Neural cell (in vitro differentiated cells): ENCODE data around the gene PGBD5. TPM values are rescaled to one million over a fixed set of nuclear protein-coding genes. Genes with fewer than 3 reads are reported as not detected.
"Not testable (repeated sequence)": the region's sequence is repeated elsewhere in the genome, so short reads cannot be mapped to it uniquely, and the experiment has no call there.

Experiments used
- H2AFZ ChIP-seq: fragments of 200-600, 300-800 bp; sonication (generic), shearing (Covaris generic); 2 replicates; pipeline ENCODE4 v1.6.0; 2014; ENCODE audit warnings: low read depth, mild to moderate bottlenecking, antibody characterized with exemption, low read length, moderate library complexity
- H3F3A ChIP-seq: fragments of 200-600 bp; shearing (Covaris generic); 2 replicates; pipeline ENCODE4 v1.6.1; 2016; ENCODE audit warnings: mild to moderate bottlenecking, moderate library complexity, mixed read lengths, antibody characterized with exemption, low read length; ENCODE audit not compliant: insufficient read depth, poor library complexity, severe bottlenecking
- H3K27ac ChIP-seq: fragments of 200-600, 300-800 bp; sonication (generic), shearing (Covaris generic); 2 replicates; pipeline ENCODE4 v1.5.1; 2014; ENCODE audit warnings: mild to moderate bottlenecking, low read length, moderate library complexity
- H3K27me3 ChIP-seq: fragments of 300-800, 200-600 bp; sonication (generic), shearing (Covaris generic); 2 replicates; pipeline ENCODE4 v1.6.0; 2014; ENCODE audit warnings: mild to moderate bottlenecking, low read depth, low read length, moderate library complexity; ENCODE audit not compliant: insufficient read depth
- H3K36me3 ChIP-seq: fragments of 300-800, 200-600 bp; sonication (generic), shearing (Covaris generic); 2 replicates; pipeline ENCODE4 v1.5.1; 2014; ENCODE audit warnings: mild to moderate bottlenecking, antibody characterized with exemption, low read length, moderate library complexity; ENCODE audit not compliant: insufficient read depth
- H3K4me2 ChIP-seq: fragments of 300-800, 200-600 bp; sonication (generic), shearing (Covaris generic); 2 replicates; pipeline ENCODE4 v1.6.0; 2014; ENCODE audit warnings: mild to moderate bottlenecking, low read length
- H3K4me3 ChIP-seq: fragments of 300-800, 200-600 bp; sonication (generic), shearing (Covaris generic); 2 replicates; pipeline ENCODE4 v1.5.1; 2014; ENCODE audit warnings: mild to moderate bottlenecking, low read length, moderate library complexity
- H3K79me2 ChIP-seq: fragments of 200-600 bp; shearing (Covaris generic); replicated peaks from 2 replicates; pipeline ENCODE4 v1.6.0; 2014; ENCODE audit warnings: mild to moderate bottlenecking, low read length, moderate library complexity; ENCODE audit not compliant: insufficient read depth
- H3K9ac ChIP-seq: fragments of 300-800, 200-600 bp; sonication (generic), shearing (Covaris generic); 2 replicates; pipeline ENCODE4 v1.6.1; 2016; ENCODE audit warnings: mild to moderate bottlenecking, low read length, mixed read lengths
- H3K9me2 ChIP-seq: fragments of 200-600 bp; shearing (Covaris generic); 2 replicates; pipeline ENCODE4 v1.6.1; 2016; ENCODE audit warnings: mild to moderate bottlenecking, low read length, mixed read lengths; ENCODE audit not compliant: insufficient read depth
- H3K9me3 ChIP-seq: fragments of 200-600, 300-800 bp; sonication (generic), shearing (Covaris generic); 2 replicates; pipeline ENCODE4 v1.6.1; 2016; ENCODE audit warnings: mild to moderate bottlenecking, mixed run types, low read length, moderate library complexity, mixed read lengths
- H4K20me1 ChIP-seq: fragments of 200-600 bp; shearing (Covaris generic); 2 replicates; pipeline ENCODE4 v1.6.1; 2016; ENCODE audit warnings: mild to moderate bottlenecking, mixed run types; ENCODE audit not compliant: insufficient read depth
- EP300 ChIP-seq: fragments of 450-650 bp; conservative IDR thresholded peaks from 2 replicates; pipeline ENCODE4 v1.6.1; 2014; ENCODE audit warnings: antibody characterized with exemption, mild to moderate bottlenecking, moderate library complexity; ENCODE audit not compliant: poor library complexity, severe bottlenecking
- EZH2 ChIP-seq: fragments of 200-600, 300-800 bp; shearing (Covaris generic), sonication (generic); IDR thresholded peaks from 2 replicates; pipeline ENCODE4 v1.6.1; 2014; ENCODE audit warnings: antibody characterized with exemption, low read length, borderline replicate concordance, mild to moderate bottlenecking; ENCODE audit not compliant: insufficient read depth, poor library complexity, severe bottlenecking
- MXI1 ChIP-seq: fragments of 450-650 bp; conservative IDR thresholded peaks from 2 replicates; pipeline ENCODE4 v1.6.1; 2014; ENCODE audit warnings: antibody characterized with exemption, mild to moderate bottlenecking; ENCODE audit not compliant: poor library complexity, severe bottlenecking
- POLR2AphosphoS5 ChIP-seq: IDR thresholded peaks from 2 replicates; pipeline ENCODE4 v1.6.1; 2012
- RAD21 ChIP-seq: fragments of 450-650 bp; conservative IDR thresholded peaks from 2 replicates; pipeline ENCODE4 v1.6.1; 2014; ENCODE audit warnings: antibody characterized with exemption, mild to moderate bottlenecking, moderate library complexity
- SMC3 ChIP-seq: fragments of 450-650 bp; conservative IDR thresholded peaks from 2 replicates; pipeline ENCODE4 v1.6.1; 2014; ENCODE audit warnings: antibody characterized with exemption, mild to moderate bottlenecking, moderate library complexity; ENCODE audit not compliant: poor library complexity
- TAF1 ChIP-seq: IDR thresholded peaks from 2 replicates; pipeline ENCODE4 v1.6.1; 2012; ENCODE audit warnings: low read depth
- polyA plus RNA-seq: library from polyadenylated mRNA; depleted of rRNA; stranded (reverse); fragments of >200 nt; gene quantifications from 2 replicates; pipeline ENCODE4 v1.2.3, GENCODE V29; 2014
- TF ChIP-seq, protein P1 (sequence below): fragments of 450-650 bp; IDR thresholded peaks from 2 replicates; pipeline ENCODE4 v1.5.1; 2014; ENCODE audit warnings: antibody characterized with exemption, mild to moderate bottlenecking, moderate library complexity; ENCODE audit not compliant: poor library complexity, severe bottlenecking
- TF ChIP-seq, protein P2 (sequence below): IDR thresholded peaks from 2 replicates; pipeline ENCODE4 v1.6.1; 2012; ENCODE audit warnings: borderline replicate concordance

Gene PGBD5
- polyA plus RNA-seq, 1 donor from 2014 or later: 16.3 TPM

GRCh38 chr1:230413061-230413460 is 13.1 kb downstream of the PGBD5 start:
- no peak overlapping the region for H2AFZ ChIP-seq
- H3K27ac ChIP-seq: no peak overlapping the region
- peaks cover 32% of the 10 kb centered on the region for H3K79me2 ChIP-seq
- H4K20me1 ChIP-seq: no peaks in the 10 kb centered on the region
- TF ChIP-seq TAF1 (no peak), POLR2AphosphoS5 (no peak), RAD21 (no peak), SMC3 (no peak), EP300 (no peak), EZH2 (no peak), MXI1 (no peak)
- TF ChIP-seq, protein P1, sequence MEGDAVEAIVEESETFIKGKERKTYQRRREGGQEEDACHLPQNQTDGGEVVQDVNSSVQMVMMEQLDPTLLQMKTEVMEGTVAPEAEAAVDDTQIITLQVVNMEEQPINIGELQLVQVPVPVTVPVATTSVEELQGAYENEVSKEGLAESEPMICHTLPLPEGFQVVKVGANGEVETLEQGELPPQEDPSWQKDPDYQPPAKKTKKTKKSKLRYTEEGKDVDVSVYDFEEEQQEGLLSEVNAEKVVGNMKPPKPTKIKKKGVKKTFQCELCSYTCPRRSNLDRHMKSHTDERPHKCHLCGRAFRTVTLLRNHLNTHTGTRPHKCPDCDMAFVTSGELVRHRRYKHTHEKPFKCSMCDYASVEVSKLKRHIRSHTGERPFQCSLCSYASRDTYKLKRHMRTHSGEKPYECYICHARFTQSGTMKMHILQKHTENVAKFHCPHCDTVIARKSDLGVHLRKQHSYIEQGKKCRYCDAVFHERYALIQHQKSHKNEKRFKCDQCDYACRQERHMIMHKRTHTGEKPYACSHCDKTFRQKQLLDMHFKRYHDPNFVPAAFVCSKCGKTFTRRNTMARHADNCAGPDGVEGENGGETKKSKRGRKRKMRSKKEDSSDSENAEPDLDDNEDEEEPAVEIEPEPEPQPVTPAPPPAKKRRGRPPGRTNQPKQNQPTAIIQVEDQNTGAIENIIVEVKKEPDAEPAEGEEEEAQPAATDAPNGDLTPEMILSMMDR: no peak
- TF ChIP-seq, protein P2, sequence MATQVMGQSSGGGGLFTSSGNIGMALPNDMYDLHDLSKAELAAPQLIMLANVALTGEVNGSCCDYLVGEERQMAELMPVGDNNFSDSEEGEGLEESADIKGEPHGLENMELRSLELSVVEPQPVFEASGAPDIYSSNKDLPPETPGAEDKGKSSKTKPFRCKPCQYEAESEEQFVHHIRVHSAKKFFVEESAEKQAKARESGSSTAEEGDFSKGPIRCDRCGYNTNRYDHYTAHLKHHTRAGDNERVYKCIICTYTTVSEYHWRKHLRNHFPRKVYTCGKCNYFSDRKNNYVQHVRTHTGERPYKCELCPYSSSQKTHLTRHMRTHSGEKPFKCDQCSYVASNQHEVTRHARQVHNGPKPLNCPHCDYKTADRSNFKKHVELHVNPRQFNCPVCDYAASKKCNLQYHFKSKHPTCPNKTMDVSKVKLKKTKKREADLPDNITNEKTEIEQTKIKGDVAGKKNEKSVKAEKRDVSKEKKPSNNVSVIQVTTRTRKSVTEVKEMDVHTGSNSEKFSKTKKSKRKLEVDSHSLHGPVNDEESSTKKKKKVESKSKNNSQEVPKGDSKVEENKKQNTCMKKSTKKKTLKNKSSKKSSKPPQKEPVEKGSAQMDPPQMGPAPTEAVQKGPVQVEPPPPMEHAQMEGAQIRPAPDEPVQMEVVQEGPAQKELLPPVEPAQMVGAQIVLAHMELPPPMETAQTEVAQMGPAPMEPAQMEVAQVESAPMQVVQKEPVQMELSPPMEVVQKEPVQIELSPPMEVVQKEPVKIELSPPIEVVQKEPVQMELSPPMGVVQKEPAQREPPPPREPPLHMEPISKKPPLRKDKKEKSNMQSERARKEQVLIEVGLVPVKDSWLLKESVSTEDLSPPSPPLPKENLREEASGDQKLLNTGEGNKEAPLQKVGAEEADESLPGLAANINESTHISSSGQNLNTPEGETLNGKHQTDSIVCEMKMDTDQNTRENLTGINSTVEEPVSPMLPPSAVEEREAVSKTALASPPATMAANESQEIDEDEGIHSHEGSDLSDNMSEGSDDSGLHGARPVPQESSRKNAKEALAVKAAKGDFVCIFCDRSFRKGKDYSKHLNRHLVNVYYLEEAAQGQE: no peak
- no peaks in the 10 kb centered on the region for H3F3A ChIP-seq
- no peak overlapping the region for H3K9ac ChIP-seq
- H3K9me2 ChIP-seq: no peaks in the 10 kb centered on the region
- H3K4me3 ChIP-seq: no peak overlapping the region
- no peaks in the 10 kb centered on the region for H3K36me3 ChIP-seq
- no peaks in the 10 kb centered on the region for H3K27me3 ChIP-seq
- no peaks in the 10 kb centered on the region for H3K9me3 ChIP-seq
- no peak overlapping the region for H3K4me2 ChIP-seq

- no peak for TF ChIP-seq RAD21
- Histone ChIP-seq H3F3A (peaks cover 4% of the 10 kb centered on the region), H3K9ac (no peak overlapping the region), H3K27me3 (no peaks in the 10 kb centered on the region), H3K9me3 (no peaks in the 10 kb centered on the region), H3K27ac (no peak overlapping the region), H3K9me2 (no peaks in the 10 kb centered on the region), H3K4me3 (no peak overlapping the region), H3K79me2 (peaks cover 19% of the 10 kb centered on the region), H4K20me1 (no peaks in the 10 kb centered on the region), H2AFZ (no peak overlapping the region), H3K36me3 (no peaks in the 10 kb centered on the region), H3K4me2 (no peak overlapping the region)
Measured at GRCh38 chr1:230408971-230409370, 17.2 kb downstream of the PGBD5 start.

DNA sequence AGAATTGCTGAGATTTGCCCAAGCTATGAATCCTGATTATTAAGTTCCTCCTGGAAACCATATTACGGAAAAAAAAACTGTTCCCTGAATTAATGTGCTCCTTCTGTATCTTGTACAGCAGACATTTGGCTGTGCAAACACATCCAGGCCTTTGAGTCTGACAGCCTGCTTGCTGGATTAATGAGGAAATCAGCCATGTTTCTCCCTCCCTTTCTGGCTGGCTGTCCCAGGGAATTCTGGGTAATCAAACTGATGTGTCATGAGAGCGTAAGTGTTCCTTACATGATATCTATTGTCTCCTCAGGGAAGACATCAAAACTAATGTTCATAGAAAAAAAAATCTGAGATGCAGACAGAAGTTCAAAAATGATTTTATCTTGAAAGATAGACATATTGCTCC is 18.8 kb downstream of the PGBD5 start:
- Histone ChIP-seq H4K20me1 (no peaks in the 10 kb centered on the region), H3K4me2 (peak overlapping the region; percentile 46), H3K27me3 (no peaks in the 10 kb centered on the region), H3K36me3 (no peaks in the 10 kb centered on the region), H3K27ac (peak overlapping the region; percentile 88), H2AFZ (peak overlapping the region; percentile 80), H3F3A (peaks cover 4% of the 10 kb centered on the region), H3K9ac (peak overlapping the region; percentile 55), H3K9me3 (no peaks in the 10 kb centered on the region), H3K79me2 (peaks cover 19% of the 10 kb centered on the region), H3K9me2 (no peaks in the 10 kb centered on the region), H3K4me3 (peak overlapping the region; percentile 25)
- peak; percentile 51 for TF ChIP-seq POLR2AphosphoS5
- no peak for TF ChIP-seq RAD21

DNA sequence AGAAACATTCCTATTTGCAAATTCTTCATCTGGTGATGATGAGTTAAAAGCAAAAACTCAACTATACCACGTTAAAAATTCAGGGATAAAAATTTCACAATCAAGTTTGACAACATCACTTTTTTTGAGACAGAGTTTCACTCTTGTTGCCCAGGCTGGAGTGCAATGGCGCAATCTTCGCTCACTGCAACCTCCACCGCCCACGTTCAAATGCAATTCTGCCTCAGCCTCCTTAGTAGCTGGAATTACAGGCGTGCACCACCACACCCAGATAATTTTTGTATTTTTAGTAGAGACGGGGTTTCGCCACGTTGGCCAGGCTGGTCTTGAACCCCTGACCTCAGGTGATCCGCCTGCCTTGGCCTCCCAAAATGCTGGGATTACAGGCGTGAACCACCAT is 19.4 kb downstream of the PGBD5 start:
- peaks cover 19% of the 10 kb centered on the region for H3K79me2 ChIP-seq
- not testable (repeated sequence) for H3K27me3 ChIP-seq, H4K20me1 ChIP-seq, H3K9me3 ChIP-seq, H3K36me3 ChIP-seq, H3K9me2 ChIP-seq, H3F3A ChIP-seq, H2AFZ ChIP-seq, H3K4me2 ChIP-seq
- H3K9ac ChIP-seq: peak overlapping the region; percentile 55
- H3K4me3 ChIP-seq: peak overlapping the region; percentile 25
- peak overlapping the region; percentile 88 for H3K27ac ChIP-seq
